Activated T-cell treated with anti-CD3 and anti-CD28 coated beads, Interleukin-2, amount 50 U/mL, for 4 hours (primary cell): ENCODE data around the gene GOLGA6L26. TPM values are rescaled to one million over a fixed set of nuclear protein-coding genes. Genes with fewer than 3 reads are reported as not detected.
A peak's percentile ranks its signal among the peaks of the same experiment; 100 is the strongest.
"Not testable (repeated sequence)": the region's sequence is repeated elsewhere in the genome, so short reads cannot be mapped to it uniquely, and the experiment has no call there.

Experiments used
- ATAC-seq, 2 donors: fragments of 200-7000 bp; cut with Tn5 transposase; one replicate each; pipeline ENCODE4 v1.10.0; 2021
- DNase-seq: peaks from one replicate; pipeline ENCODE4 v3.0.0-alpha.2; 2020
- H3K27me3 Mint-ChIP-seq: one replicate; pipeline ENCODE4 v1.8.0; 2021; ENCODE audit warnings: low read depth, mixed read lengths
- H3K36me3 Mint-ChIP-seq: one replicate; pipeline ENCODE4 v1.8.0; 2022; ENCODE audit warnings: mixed read lengths; ENCODE audit not compliant: insufficient read depth
- H3K4me1 Mint-ChIP-seq: one replicate; pipeline ENCODE4 v1.8.0; 2021; ENCODE audit warnings: low read depth, mixed read lengths
- H3K4me3 Mint-ChIP-seq: one replicate; pipeline ENCODE4 v1.8.0; 2021; ENCODE audit warnings: mild to moderate bottlenecking, moderate library complexity, mixed read lengths
- H3K9me3 Mint-ChIP-seq: one replicate; pipeline ENCODE4 v1.8.0; 2021; ENCODE audit warnings: mixed read lengths
- total RNA-seq, 3 donors: library from RNA; stranded (reverse); gene quantifications; one replicate each; pipeline ENCODE4 v1.2.1, GENCODE V29; 2021

Gene GOLGA6L26
- total RNA-seq, 3 donors from 2014 or later: not detected

GRCh38 chr15:23305921-23306320 is 28.1 kb downstream of the GOLGA6L26 start:
- ATAC-seq, H3K4me3 Mint-ChIP-seq, H3K9me3 Mint-ChIP-seq, DNase-seq, H3K27me3 Mint-ChIP-seq: not testable (repeated sequence)
- peaks cover 16% of the 10 kb centered on the region for H3K36me3 Mint-ChIP-seq
- peaks cover 32% of the 10 kb centered on the region for H3K4me1 Mint-ChIP-seq

- not testable (repeated sequence) for DNase-seq, ATAC-seq, H3K36me3 Mint-ChIP-seq, H3K9me3 Mint-ChIP-seq, H3K27me3 Mint-ChIP-seq
- peak overlapping the region; percentile 94 for H3K4me3 Mint-ChIP-seq
- H3K4me1 Mint-ChIP-seq: peaks cover 32% of the 10 kb centered on the region
Measured at GRCh38 chr15:23304805-23305204, 29.2 kb downstream of the GOLGA6L26 start.

GRCh38 chr15:23304267-23304666 is 29.7 kb downstream of the GOLGA6L26 start:
- peaks cover 32% of the 10 kb centered on the region for H3K4me1 Mint-ChIP-seq
- not testable (repeated sequence) for H3K9me3 Mint-ChIP-seq, H3K36me3 Mint-ChIP-seq, ATAC-seq, DNase-seq, H3K27me3 Mint-ChIP-seq
- H3K4me3 Mint-ChIP-seq: peak overlapping the region; percentile 94

GRCh38 chr15:23303654-23304053 is 30.3 kb downstream of the GOLGA6L26 start:
- peak overlapping the region; percentile 94 for H3K4me3 Mint-ChIP-seq
- H3K27me3 Mint-ChIP-seq, H3K9me3 Mint-ChIP-seq, ATAC-seq, H3K36me3 Mint-ChIP-seq: not testable (repeated sequence)
- DNase-seq: peak; percentile 7
- peaks cover 32% of the 10 kb centered on the region for H3K4me1 Mint-ChIP-seq

- peaks cover 31% of the 10 kb centered on the region for H3K4me1 Mint-ChIP-seq
- peak in 1 of 2 donors; percentile 48 for ATAC-seq
- not testable (repeated sequence) for DNase-seq, H3K4me3 Mint-ChIP-seq, H3K27me3 Mint-ChIP-seq, H3K9me3 Mint-ChIP-seq, H3K36me3 Mint-ChIP-seq
Measured at GRCh38 chr15:23303246-23303645, 30.8 kb downstream of the GOLGA6L26 start.

Other genes starting within 250 kb of the GOLGA6L26 start
- gene GOLGA6L1, start 197.4 kb downstream of the GOLGA6L26 start, total RNA-seq: not detected
- not detected for gene GOLGA8S, start 20.6 kb upstream of the GOLGA6L26 start, total RNA-seq
- not detected for gene GOLGA6L2, start 113.0 kb upstream of the GOLGA6L26 start, total RNA-seq
- gene MKRN3, start 231.5 kb upstream of the GOLGA6L26 start, total RNA-seq: 1 to 10 TPM; 1.6 to 3.8 (median 2.1) TPM